HG02763 (cell line): Measurements from ENCODE around the gene SFRP2.

Experiments
- ATAC-seq: cut with Tn5 transposase; IDR thresholded peaks from one replicate; pipeline ENCODE4 v1.9.1; 2021; ENCODE audit warnings: mild to moderate bottlenecking, moderate library complexity; ENCODE audit not compliant: unreplicated experiment

The SFRP2 gene

DNA sequence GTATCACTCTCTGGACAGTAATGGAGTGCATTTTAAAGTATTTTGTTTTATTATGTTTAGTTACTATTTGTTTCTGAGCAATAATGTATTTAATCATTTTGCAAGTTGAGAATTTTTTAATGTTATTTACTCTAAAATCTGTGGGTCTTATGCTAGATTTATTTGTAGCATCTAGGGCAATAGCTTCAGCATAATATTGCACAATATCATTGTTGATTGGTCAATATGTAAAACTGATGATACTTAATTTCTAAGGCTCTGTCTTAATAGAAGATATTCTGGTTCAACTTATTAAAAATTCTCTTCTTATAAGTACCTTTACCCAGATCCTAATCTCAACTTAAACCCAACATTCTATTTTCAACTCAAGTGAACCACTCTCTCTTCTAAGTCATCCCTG, 11.5 kb downstream of the SFRP2 start:
- no peak for ATAC-seq

DNA sequence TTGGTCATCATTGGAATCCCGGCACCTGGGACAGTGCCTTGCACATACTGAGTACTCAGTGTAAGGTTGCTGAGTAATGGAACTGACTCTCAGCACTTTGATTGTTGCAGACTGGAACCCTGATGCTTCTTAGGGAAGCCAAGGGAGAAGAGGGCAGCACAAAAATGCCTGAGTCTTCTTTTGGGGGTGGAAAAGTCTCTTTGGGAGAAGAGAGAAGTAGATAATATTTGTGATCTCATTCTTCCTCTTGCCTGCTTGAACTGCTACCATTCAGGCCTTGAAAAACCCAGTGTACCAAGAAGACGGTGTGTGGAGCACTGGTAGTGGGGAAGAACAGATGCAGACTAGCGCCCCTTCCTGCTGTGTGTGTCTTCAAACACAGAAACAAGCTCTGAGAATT, 12.3 kb downstream of the SFRP2 start:
- no peak for ATAC-seq

DNA sequence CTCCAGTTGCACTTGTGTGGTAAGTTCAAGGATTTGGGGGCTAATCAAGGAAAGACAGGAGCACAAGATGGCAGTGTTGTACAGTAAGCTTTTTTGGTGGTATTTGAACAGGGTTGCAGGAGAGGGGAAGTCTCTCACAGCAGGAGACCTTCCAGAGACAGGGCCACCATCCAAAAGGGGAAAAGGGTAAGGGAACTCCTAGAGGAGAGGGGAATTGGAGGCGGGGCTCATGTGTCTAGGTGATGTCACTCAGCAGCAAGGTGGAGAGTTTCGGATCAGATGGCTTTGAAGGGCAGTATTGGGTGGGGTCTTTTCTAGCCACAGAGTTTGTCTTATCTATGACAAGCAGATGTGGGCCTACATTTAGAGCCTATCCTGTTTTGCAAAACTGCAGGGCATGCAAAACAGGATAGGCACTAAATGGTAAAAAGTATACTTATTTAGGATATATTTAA, 15.6 kb downstream of the SFRP2 start:
- no peak for ATAC-seq

DNA sequence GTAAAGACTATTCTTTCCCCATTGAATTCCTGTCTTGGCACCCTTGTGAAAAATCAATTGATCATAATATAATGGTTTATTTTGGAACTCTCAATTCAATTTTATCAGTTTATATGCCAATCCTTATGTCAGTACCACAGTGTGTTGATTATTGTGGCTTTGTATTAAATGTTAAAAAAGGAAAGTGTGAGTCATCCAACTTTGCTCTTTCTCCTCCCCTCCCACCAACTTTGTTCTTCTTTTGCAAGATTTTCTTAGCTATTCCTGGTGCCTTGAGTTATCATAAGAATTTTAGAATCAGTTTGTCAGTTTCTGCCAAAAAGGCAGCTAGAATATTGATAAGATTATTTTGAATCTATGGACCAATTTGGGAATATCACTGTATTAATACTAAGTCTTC, 17.8 kb downstream of the SFRP2 start:
- ATAC-seq, result no peak

DNA sequence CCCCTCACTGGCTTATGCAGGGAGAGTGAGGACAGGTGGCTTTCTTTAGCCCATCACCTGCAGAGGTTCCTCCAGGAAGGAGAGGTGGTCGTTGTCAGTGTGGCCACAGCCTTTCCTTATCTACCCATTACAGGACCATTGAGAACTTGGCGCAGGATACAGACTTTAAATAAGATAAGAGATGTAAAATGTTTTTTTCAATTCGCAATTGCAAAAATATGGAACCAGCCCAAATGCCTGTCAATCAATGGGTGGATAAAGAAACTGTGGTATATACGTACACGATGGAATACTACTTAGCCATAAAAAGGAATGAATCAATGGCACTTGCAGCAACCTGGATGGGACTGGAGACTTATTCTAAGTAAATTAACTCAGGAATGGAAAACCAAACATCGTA, 22.1 kb downstream of the SFRP2 start:
- ATAC-seq, result no peak

DNA sequence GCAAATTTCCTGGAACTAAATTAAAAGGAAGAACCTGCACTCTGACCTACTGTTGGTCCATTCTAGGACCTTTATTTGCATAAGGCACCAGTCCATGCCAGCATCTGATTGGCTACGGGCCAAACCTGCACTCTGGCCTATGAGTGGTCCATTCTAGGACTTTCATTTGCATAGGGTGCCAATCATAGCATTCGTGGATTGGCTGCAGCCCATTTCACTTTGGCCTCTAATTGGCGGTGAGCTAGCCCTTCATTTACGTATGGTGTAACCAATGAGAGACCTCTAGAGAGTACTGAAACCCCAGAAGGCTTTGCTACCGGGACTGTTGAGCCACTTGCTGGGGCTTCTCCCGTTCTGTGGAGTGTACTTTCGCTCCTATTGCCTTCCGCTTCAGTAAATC, 23.0 kb downstream of the SFRP2 start:
- ATAC-seq, result no peak

DNA sequence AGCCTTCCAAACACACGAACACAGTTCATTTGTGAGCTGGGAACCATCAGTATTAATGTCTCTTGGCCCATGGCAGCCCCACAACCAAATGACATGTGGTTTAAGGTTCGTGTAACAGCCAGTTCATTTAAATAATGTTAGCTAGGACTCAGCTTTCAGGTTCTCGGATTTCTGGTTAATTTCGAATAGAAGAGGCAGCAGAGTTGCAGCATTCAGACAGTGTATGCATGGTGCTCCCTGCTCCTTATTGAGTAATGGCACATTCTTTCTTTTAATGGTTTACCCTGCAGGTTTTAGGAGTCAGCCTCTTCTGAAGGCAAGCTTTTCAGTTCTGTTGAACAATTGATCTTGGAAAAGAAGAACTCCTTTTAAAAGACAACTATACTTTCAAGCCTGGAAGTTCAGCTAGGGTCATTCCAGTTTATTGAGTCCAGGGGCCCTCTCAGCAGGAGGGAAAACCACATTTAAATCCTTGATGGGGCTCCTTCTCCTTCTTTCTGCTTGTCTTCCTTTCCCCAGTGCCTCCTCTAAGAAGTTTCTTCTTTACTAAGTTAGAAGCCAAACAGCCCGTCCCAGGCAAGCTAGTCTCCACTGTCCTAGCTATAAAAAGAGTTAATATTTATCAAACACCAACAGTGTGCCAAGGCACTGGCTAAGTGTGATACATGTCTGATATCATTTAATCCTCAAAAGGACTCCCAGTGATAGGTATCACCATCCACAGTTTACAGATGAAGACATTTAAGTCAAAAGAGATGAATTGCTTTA, 24.1 kb downstream of the SFRP2 start:
- ATAC-seq, result no peak

DNA sequence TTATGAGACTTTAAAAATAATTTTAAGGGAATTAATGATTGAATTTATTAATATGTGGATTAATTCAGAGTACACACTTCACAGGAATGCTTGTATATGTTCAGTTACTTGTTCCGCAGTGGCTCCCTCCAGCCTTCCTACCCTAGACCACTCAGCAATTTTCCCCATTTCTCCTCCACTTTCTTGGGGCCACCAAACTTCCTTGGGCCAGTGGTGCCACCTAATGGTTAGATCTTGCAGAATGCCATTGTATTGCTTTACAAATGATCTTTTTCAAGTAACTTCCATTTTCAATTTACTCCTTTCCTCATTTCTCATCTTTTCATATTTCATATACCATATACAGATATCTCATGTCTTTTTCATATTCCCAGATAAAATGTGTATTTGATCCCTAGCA, 25.5 kb downstream of the SFRP2 start:
- ATAC-seq, result no peak

DNA sequence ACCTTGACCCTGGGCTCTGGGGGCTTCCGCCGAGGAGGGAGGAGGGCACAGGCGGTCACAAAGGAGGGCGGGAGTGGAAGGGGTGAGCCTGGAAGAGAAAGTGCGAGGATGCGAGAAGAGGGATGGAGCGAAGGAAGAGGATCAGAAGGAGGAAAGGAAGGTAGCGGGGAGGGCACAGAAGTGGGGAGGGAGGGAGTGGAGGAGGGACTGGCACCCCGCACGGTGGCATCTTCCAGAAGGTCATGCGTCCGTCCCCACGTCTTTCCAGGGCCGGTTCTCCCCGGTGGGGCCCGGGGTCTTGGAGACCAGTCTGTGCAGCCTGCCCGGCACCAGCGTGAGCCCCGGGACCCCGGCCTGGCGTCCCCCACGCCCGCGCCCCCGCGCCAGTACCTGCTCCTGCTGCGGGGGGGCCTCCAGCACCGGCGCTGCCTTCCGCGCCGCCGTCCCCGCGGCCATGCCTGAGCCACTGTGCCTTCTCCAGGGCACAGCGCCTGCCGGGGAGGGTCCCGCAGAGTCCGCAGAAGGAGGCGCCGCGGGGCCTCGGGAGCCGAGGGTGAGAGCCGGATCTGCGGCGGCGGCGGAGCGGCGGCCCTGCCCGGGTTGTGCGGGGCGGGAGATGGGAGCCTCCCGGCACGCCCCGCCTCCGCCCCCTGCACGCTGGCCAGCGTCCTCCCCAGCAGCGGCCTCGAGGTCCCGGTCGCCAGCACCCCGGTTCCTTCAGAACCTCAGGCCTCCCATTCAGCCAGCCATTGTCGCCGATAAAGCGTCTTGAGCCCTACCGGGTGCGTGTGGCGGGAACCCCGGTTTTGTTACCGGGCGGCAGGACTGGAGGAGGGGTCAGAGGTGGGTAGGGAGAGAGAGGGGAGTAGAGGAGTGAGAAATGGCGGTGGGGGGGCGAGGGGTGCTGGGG, 29.2 kb downstream of the SFRP2 start, which contains the start of gene RNF175:
RNF175 (minus strand) TSS at position 618 of the 910 bp plus-strand sequence; CDS start at position 456, 162 bp downstream.
- ATAC-seq, result no peak

DNA sequence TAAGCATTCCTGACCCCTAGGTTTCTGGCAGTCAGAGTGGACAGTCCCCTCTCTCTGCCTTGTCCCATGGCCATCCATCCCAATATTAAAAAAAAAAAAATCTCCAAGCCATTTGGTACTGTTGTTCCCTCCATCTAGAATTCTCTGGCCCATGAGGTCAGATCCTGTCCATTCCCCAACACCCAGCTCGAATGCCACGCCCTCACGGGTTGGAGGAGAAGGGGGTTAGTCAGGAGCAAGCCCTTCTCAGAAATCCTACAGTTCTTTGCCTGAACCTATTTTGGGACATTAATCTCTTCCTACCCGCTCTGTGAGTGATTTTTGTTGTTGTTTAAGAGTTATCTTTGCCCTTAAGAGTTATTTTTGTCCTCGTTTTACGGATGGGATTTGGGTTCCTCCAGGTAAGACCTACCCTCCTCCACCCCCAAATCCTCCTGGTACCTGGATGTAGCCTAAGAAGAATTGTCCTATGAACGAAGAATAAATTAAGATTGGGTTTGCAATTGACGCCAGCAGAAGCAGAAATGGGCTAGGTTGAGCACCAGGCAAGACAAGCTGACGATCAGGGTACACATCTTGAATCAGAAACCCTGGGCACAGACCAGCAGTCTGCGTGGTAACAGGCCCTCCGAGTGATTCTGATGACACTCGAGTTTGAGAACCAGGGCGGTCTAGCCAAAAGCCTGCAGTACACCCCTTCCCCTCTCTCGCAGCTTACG, 30.0 kb downstream of the SFRP2 start:
- no peak for ATAC-seq

DNA sequence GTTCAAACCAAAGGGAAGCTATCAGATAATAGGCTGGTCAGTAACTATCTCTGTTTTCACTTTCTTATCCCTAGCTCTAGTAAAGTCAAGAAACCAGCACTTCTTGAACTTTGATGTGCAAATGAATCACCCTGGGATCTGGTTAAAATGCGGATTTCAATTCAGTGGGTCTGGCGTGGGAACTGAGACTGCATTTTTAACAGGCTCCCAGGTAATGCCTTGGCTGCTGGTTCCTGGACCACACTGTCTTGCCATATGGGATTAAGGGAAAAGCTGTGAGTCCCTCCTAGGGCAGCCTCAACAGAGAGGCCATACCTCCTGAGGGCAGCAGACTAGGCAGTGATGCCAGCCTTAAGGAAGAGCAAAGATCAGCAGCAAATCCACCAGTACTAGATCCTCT, 30.7 kb downstream of the SFRP2 start:
- no peak for ATAC-seq

DNA sequence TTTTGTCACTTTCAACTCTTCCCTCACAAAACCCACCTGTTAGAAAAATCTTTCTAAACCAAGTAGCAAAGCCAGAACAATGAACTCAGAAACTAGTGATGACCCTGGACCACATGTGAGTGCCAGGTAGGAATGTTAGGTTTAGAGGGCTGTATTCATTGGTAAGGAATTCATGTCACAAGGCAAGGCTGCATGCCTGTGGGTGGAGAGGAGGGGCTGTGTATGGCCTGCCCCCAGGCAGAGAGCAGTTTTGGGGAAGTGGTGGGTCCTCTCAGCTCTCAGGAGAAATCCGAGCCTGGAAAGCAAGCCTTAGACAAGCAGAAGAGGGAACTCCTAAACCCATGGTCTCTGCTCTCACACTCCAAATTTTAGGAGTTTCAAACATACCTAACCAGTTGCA, 31.5 kb downstream of the SFRP2 start:
- ATAC-seq, result no peak

DNA sequence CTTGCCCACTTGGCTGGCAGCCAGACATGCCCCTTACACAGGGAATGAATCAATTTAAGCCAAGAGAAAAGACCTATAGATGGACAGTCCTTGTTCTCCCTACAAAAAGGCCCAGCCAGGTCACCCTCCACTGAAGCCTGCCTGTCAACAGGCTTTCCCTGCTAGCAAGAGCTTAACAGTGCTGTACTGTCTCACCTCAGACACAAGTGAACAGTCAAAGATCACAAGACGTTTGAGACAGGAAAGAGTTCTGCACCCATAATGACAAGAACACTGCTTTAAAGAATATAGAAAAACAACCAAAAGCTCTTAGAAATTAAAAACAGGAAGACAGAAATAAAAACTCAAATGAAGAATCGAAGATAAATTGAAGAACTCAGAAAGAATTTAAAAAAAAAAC, 33.7 kb downstream of the SFRP2 start:
- no peak for ATAC-seq

DNA sequence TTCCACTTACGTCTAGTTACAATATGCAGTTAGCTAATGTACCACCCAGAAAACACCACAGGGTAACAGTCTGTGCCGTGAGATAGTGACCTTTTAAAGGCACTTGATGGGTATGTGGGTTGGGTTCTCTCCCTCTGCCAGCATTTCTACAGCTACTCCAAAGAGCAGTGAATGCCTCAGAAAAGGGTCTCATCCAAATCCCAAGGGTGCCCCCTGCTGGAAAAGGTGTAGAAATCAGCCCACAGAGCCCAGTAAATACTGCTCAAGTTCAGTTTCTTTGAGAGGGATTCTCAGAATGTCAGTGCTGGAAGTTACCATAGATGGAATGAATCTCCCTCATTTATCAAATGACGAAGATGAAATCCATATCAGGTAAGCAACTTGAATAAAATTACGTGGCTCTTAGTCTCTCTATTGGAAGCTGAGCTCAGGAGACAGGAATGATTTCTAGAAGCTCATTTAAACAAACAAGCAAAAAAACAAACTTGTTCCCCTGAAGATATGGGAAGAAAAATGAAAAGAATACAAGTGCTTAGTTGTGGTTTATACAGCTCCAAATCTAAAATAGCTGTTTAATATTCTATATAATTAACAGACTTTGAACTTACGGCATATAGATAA, 38.6 kb downstream of the SFRP2 start:
- ATAC-seq, result peak; percentile 64

DNA sequence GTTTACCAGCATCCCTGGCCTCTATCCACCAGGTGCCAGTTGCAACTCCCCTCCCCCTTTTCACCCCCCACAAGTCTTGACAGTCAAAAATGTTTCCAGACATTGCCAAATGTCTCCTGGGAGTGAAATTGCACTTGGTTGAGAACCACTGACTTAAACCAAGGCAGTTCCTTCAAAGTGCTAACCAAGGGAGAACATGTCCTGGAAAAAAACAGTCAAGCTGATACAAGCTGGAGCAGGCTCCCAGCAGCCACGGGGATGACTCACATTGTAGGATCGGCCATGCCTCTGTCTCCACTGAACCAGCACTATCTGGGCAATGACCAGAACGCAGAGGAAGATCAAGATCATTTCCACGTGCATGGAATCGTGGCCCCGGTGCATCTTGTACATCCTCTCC, 40.5 kb downstream of the SFRP2 start:
- ATAC-seq, result no peak

DNA sequence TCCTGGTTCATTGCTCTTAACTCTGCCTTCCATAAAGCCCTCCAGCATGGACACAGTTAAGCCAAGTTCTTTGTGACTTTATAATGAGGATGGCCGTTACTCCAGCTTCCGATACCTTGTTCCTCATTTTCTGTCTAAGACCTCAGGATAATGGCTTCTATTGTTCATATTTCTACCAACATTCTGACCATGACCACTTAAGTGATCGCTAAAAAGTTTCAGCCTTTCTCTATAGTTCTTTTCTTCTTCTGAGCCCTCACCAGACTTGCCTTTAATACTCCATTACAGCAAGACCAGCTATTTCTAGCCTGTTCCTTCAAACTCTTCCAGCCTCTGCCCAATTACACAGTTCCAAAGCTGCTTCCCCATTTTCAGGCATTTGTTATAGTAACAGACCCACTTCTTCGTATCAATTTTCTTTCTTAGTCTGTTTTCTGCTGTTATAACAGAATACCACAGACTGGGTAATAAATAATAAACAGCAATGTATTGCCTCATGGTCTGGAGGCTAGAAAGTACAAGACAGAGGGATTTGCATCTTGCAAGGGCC, 41.4 kb downstream of the SFRP2 start:
- no peak for ATAC-seq

DNA sequence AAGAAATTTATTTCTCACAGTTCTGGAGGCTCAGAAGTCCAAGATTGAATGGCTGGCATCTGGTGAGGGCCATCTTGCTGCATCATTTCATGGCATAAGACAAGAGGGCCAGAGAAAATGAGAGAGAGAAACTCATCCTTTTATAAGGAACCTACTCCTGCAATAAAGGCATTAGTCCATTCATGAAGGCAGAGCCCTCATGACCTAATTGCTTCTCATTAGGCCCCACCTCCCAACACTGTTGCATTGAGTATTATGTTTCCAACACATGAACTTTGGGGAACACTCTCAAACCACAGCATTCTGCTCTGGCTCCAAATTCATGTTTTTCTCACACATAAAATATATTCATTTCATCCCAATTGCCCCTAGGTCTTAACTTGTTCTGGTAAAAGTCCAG, 43.2 kb downstream of the SFRP2 start:
- ATAC-seq, result no peak

DNA sequence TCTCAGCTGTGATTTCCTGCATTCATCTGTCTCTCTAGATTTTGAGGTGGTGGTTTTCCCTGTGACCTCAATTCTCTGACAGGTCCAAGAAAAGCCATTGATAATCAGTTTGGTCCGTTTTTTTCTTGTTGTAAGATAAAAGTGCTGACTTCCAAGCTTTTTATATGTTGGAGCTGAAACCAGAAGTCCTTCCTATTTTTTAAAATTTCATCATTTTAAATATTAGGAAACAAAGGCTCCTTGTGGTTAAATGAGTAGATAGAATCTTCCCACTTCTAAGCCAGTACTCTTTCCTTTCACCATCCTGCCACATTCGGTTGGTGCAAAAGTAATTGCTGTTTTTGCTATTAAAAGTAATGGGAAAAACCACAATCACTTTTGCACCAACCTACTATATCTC, 47.3 kb downstream of the SFRP2 start:
- ATAC-seq, result no peak

DNA sequence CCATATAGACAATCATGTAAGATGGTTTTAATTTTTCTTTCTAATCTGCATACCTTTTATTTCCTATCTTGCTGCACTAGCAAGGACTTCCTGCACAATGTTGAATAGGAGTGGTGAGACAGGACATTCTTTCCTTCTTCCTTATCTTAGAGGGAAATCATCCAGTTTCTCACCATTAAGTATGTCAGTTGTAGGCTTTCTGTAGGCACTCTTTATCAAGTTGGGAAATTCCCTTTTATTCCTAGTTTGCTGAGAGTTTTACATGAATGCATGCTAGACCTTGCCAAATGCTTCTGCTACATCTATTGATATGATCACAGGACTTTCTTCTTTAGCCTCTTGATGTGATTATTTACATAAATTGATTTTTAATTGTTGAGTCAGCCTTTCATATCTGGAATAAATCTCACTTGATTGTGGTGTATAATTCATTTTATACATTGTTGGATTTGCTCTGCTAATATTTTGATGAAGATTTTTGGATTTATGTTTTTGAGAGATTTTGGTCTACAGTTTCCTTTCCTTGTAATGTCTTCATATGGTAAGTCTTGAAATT, 52.9 kb downstream of the SFRP2 start:
- ATAC-seq, result no peak

DNA sequence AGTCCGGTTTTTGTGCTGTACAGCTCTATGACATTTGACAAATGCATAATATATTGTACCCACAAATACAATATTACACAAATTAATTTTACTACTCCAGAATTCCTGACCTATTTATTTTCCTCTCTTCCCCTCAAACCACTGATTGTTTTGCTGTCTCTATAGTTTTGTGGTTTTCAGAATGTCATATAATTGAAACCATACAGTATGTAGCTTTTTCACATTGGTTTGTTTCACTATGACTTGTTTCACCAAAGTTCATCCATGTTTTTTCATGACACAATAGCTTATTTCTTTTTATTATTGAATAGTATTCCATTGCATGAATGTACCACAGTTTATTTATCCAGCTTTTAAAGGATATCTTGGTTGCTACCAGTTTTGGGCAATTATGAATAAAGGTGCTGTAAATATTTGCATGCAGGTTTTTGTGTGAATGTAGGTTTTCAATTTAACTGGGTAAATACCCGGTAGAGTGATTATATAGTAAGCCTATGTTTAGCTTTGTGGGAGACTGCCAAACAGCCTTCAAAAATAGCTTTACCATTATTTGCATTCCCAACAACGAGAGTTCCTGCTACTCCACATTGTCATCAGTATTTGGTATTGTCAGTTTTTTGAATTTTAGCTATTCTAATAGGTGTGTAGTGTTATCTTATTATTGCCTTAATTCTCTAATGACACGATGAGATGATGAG, 55.0 kb downstream of the SFRP2 start:
- no peak for ATAC-seq
